ENCODE measurements around the gene LCK. TPM values are rescaled to one million over a fixed set of nuclear protein-coding genes. Genes with fewer than 3 reads are reported as not detected.

LCK gene
- total and polyA plus RNA-seq, 2 experiments from 2014 or later, result 33.2 to 86.6 TPM

DNA sequence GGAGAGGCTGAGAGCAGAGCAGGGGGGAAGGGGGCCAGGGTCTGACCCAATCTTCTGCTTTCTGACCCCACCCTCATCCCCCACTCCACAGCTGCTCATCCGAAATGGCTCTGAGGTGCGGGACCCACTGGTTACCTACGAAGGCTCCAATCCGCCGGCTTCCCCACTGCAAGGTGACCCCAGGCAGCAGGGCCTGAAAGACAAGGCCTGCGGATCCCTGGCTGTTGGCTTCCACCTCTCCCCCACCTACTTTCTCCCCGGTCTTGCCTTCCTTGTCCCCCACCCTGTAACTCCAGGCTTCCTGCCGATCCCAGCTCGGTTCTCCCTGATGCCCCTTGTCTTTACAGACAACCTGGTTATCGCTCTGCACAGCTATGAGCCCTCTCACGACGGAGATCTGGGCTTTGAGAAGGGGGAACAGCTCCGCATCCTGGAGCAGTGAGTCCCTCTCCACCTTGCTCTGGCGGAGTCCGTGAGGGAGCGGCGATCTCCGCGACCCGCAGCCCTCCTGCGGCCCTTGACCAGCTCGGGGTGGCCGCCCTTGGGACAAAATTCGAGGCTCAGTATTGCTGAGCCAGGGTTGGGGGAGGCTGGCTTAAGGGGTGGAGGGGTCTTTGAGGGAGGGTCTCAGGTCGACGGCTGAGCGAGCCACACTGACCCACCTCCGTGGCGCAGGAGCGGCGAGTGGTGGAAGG lies 23.7 kb downstream of the LCK start (continued):
- TF ChIP-seq, protein P1, sequence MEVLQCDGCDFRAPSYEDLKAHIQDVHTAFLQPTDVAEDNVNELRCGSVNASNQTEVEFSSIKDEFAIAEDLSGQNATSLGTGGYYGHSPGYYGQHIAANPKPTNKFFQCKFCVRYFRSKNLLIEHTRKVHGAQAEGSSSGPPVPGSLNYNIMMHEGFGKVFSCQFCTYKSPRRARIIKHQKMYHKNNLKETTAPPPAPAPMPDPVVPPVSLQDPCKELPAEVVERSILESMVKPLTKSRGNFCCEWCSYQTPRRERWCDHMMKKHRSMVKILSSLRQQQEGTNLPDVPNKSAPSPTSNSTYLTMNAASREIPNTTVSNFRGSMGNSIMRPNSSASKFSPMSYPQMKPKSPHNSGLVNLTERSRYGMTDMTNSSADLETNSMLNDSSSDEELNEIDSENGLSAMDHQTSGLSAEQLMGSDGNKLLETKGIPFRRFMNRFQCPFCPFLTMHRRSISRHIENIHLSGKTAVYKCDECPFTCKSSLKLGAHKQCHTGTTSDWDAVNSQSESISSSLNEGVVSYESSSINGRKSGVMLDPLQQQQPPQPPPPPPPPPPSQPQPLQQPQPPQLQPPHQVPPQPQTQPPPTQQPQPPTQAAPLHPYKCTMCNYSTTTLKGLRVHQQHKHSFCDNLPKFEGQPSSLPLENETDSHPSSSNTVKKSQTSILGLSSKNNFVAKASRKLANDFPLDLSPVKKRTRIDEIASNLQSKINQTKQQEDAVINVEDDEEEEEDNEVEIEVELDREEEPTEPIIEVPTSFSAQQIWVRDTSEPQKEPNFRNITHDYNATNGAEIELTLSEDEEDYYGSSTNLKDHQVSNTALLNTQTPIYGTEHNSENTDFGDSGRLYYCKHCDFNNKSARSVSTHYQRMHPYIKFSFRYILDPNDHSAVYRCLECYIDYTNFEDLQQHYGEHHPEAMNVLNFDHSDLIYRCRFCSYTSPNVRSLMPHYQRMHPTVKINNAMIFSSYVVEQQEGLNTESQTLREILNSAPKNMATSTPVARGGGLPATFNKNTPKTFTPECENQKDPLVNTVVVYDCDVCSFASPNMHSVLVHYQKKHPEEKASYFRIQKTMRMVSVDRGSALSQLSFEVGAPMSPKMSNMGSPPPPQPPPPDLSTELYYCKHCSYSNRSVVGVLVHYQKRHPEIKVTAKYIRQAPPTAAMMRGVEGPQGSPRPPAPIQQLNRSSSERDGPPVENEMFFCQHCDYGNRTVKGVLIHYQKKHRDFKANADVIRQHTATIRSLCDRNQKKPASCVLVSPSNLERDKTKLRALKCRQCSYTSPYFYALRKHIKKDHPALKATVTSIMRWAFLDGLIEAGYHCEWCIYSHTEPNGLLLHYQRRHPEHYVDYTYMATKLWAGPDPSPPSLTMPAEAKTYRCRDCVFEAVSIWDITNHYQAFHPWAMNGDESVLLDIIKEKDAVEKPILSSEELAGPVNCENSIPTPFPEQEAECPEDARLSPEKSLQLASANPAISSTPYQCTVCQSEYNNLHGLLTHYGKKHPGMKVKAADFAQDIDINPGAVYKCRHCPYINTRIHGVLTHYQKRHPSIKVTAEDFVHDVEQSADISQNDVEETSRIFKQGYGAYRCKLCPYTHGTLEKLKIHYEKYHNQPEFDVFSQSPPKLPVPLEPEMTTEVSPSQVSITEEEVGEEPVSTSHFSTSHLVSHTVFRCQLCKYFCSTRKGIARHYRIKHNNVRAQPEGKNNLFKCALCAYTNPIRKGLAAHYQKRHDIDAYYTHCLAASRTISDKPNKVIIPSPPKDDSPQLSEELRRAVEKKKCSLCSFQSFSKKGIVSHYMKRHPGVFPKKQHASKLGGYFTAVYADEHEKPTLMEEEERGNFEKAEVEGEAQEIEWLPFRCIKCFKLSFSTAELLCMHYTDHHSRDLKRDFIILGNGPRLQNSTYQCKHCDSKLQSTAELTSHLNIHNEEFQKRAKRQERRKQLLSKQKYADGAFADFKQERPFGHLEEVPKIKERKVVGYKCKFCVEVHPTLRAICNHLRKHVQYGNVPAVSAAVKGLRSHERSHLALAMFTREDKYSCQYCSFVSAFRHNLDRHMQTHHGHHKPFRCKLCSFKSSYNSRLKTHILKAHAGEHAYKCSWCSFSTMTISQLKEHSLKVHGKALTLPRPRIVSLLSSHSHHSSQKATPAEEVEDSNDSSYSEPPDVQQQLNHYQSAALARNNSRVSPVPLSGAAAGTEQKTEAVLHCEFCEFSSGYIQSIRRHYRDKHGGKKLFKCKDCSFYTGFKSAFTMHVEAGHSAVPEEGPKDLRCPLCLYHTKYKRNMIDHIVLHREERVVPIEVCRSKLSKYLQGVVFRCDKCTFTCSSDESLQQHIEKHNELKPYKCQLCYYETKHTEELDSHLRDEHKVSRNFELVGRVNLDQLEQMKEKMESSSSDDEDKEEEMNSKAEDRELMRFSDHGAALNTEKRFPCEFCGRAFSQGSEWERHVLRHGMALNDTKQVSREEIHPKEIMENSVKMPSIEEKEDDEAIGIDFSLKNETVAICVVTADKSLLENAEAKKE (CRISPR knock-in tag; IDR thresholded peaks at IDR 0.05), result no peak
- TF ChIP-seq, protein P2, sequence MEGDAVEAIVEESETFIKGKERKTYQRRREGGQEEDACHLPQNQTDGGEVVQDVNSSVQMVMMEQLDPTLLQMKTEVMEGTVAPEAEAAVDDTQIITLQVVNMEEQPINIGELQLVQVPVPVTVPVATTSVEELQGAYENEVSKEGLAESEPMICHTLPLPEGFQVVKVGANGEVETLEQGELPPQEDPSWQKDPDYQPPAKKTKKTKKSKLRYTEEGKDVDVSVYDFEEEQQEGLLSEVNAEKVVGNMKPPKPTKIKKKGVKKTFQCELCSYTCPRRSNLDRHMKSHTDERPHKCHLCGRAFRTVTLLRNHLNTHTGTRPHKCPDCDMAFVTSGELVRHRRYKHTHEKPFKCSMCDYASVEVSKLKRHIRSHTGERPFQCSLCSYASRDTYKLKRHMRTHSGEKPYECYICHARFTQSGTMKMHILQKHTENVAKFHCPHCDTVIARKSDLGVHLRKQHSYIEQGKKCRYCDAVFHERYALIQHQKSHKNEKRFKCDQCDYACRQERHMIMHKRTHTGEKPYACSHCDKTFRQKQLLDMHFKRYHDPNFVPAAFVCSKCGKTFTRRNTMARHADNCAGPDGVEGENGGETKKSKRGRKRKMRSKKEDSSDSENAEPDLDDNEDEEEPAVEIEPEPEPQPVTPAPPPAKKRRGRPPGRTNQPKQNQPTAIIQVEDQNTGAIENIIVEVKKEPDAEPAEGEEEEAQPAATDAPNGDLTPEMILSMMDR (conservative IDR thresholded peaks at IDR 0.05; ENCODE audit: low read depth in 2 of 2), result no peak
- no peak for TF ChIP-seq NANOG (IDR thresholded peaks at IDR 0.05; ENCODE audit: borderline replicate concordance)
- TF ChIP-seq, protein P3, sequence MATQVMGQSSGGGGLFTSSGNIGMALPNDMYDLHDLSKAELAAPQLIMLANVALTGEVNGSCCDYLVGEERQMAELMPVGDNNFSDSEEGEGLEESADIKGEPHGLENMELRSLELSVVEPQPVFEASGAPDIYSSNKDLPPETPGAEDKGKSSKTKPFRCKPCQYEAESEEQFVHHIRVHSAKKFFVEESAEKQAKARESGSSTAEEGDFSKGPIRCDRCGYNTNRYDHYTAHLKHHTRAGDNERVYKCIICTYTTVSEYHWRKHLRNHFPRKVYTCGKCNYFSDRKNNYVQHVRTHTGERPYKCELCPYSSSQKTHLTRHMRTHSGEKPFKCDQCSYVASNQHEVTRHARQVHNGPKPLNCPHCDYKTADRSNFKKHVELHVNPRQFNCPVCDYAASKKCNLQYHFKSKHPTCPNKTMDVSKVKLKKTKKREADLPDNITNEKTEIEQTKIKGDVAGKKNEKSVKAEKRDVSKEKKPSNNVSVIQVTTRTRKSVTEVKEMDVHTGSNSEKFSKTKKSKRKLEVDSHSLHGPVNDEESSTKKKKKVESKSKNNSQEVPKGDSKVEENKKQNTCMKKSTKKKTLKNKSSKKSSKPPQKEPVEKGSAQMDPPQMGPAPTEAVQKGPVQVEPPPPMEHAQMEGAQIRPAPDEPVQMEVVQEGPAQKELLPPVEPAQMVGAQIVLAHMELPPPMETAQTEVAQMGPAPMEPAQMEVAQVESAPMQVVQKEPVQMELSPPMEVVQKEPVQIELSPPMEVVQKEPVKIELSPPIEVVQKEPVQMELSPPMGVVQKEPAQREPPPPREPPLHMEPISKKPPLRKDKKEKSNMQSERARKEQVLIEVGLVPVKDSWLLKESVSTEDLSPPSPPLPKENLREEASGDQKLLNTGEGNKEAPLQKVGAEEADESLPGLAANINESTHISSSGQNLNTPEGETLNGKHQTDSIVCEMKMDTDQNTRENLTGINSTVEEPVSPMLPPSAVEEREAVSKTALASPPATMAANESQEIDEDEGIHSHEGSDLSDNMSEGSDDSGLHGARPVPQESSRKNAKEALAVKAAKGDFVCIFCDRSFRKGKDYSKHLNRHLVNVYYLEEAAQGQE (IDR thresholded peaks at IDR 0.05; ENCODE audit: unreplicated experiment), result no peak
- TF ChIP-seq CREB1 (CRISPR knock-in tag; IDR thresholded peaks at IDR 0.05; ENCODE audit: low read depth), result no peak
- TF ChIP-seq JUNB (IDR thresholded peaks at IDR 0.05; ENCODE audit: unreplicated experiment), result no peak
- TF ChIP-seq, protein P4, sequence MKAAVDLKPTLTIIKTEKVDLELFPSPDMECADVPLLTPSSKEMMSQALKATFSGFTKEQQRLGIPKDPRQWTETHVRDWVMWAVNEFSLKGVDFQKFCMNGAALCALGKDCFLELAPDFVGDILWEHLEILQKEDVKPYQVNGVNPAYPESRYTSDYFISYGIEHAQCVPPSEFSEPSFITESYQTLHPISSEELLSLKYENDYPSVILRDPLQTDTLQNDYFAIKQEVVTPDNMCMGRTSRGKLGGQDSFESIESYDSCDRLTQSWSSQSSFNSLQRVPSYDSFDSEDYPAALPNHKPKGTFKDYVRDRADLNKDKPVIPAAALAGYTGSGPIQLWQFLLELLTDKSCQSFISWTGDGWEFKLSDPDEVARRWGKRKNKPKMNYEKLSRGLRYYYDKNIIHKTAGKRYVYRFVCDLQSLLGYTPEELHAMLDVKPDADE (IDR thresholded peaks at IDR 0.05), result no peak
- TF ChIP-seq EZH2 (IDR thresholded peaks at IDR 0.05; ENCODE audit: low read depth, unreplicated experiment), result no peak

All from GM23338 (cell line).